Small intestine (tissue), 7 donors: ENCODE data around the gene SARNP. TPM values are rescaled to one million over a fixed set of nuclear protein-coding genes. Genes with fewer than 3 reads are reported as not detected.

Source experiments
- DNase-seq, 2 donors: peaks; one replicate each; pipeline versions ENCODE4 v3.0.0 to v3.0.0-alpha.2; 2013
- FAIRE-seq: peaks from 2 replicates; lab custom pipeline; 2012; peaks lifted over from hg19 to GRCh38; lab: Jason Lieb, UNC
- H3K27ac ChIP-seq, 3 donors: one replicate each; pipeline ENCODE4 v1.5.1; 2013; ENCODE audit warnings: low read length in 2 of 3, mild to moderate bottlenecking in 2 of 3, control low read depth in 1 of 3, inconsistent platforms in 1 of 3, low read depth in 1 of 3, moderate library complexity in 1 of 3
- H3K27me3 ChIP-seq, 3 donors: one replicate each; pipeline ENCODE4 v1.6.1; 2013; ENCODE audit warnings: low read length in 3 of 3, inconsistent platforms in 1 of 3; ENCODE audit not compliant: control insufficient read depth in 3 of 3, insufficient read depth in 3 of 3
- H3K36me3 ChIP-seq, 3 donors: one replicate each; pipeline ENCODE4 v1.6.1; 2013; ENCODE audit warnings: low read length in 3 of 3, inconsistent platforms in 1 of 3, low read depth in 1 of 3, mild to moderate bottlenecking in 1 of 3, moderate library complexity in 1 of 3; ENCODE audit not compliant: control insufficient read depth in 3 of 3, insufficient read depth in 2 of 3
- H3K4me1 ChIP-seq, 3 donors: one replicate each; pipeline ENCODE4 v1.6.1; 2013; ENCODE audit warnings: low read length in 2 of 3, inconsistent platforms in 1 of 3, low read depth in 1 of 3, mild to moderate bottlenecking in 1 of 3, moderate library complexity in 1 of 3; ENCODE audit not compliant: control insufficient read depth in 3 of 3, insufficient read depth in 2 of 3
- H3K4me3 ChIP-seq, 3 donors: one replicate each; pipeline ENCODE4 v1.5.1; 2013; ENCODE audit warnings: low read length in 3 of 3, control low read depth in 1 of 3, inconsistent platforms in 1 of 3, low read depth in 1 of 3, mild to moderate bottlenecking in 1 of 3, moderate library complexity in 1 of 3
- H3K9me3 ChIP-seq, 2 donors: one replicate each; pipeline ENCODE4 v1.6.1; 2013; ENCODE audit warnings: low read depth in 1 of 2, low read length in 1 of 2; ENCODE audit not compliant: control insufficient read depth in 2 of 2, insufficient read depth in 1 of 2
- WGBS, 3 donors: extraction: QIAGEN DNeasy Blood & Tissue Kit; methylation state at CpG; one replicate each; pipeline ENCODE4 v1.1.7; 2013; 5-methylcytosine and 5-hydroxymethylcytosine counted together
- polyA plus RNA-seq, 4 donors: library from polyadenylated mRNA; stranded (reverse) in 3 of 4; unstranded in 1 of 4; fragments of 200-250 nt in 3 of 4; fragments of 120-200 nt in 1 of 4; gene quantifications; one replicate each; pipeline versions ENCODE4 v1.2.1 to v1.2.3, GENCODE V29; 2013
- donor health status: healthy with polysubstance abuse.
- donor health status: control.
- donor health status: control.
- donor health status: Bipolar disorder and iron deficiency.
- donor health status: healthy.

The SARNP gene
- polyA plus RNA-seq, 4 donors = 62.8 to 89.8 (median 75.3) TPM

GRCh38 chr12:55720894-55721444 is 96.6 kb downstream of the SARNP start:
- Histone ChIP-seq H3K9me3 (no peaks in the 10 kb centered on the region), H3K36me3 (peaks cover 5 to 74% (median 9%) of the 10 kb centered on the region in 3 donors), H3K27ac (peak overlapping the region; percentile 84 to 91 (median 89)), H3K4me3 (peak overlapping the region in 2 of 3 donors; percentile 28 to 40), H3K27me3 (no peaks in the 10 kb centered on the region), H3K4me1 (peaks cover 6 to 78% (median 8%) of the 10 kb centered on the region in 3 donors)
- 17 to 34% (median 26%) methylated on average over 9 of the region's 9 CpGs for WGBS, 3 donors
- peak; percentile 74 to 81 for DNase-seq
- FAIRE-seq = no peak

GRCh38 chr12:55720071-55720564 is 97.4 kb downstream of the SARNP start, which contains the start of gene RDH5:
Gene RDH5 (plus strand): TSS chr12:55720393. CDS start chr12:55721185, 792 bp downstream.
- FAIRE-seq = no peak
- peak; percentile 96 to 99 for DNase-seq
- WGBS, 3 donors = 14 to 47% (median 46%) methylated on average over 6 of the region's 6 CpGs
- Histone ChIP-seq H3K27ac (peak within 1 kb of the TSS; percentile 89 to 91 (median 90)), H3K4me3 (peak within 1 kb of the TSS in 2 of 3 donors; percentile 28 to 40), H3K27me3 (no peaks in the 10 kb centered on the region), H3K36me3 (peaks cover under 1 to 65% (median 3%) of the 10 kb centered on the region in 3 donors), H3K9me3 (no peaks in the 10 kb centered on the region), H3K4me1 (peaks cover 8 to 78% (median 10%) of the 10 kb centered on the region in 3 donors)

- Histone ChIP-seq H3K27me3 (no peaks in the 10 kb centered on the region), H3K4me3 (no peak overlapping the region), H3K27ac (peak overlapping the region; percentile 89 to 91 (median 90)), H3K36me3 (peaks cover 0 to 58% (median 0%) of the 10 kb centered on the region in 3 donors), H3K4me1 (peaks cover 8 to 71% (median 11%) of the 10 kb centered on the region in 3 donors), H3K9me3 (no peaks in the 10 kb centered on the region)
- DNase-seq (no peak), FAIRE-seq (no peak)
- WGBS, 3 donors = 50 to 65% (median 61%) methylated on average over 6 to 7 of the region's 7 CpGs
Observed at GRCh38 chr12:55719371-55719770, 98.2 kb downstream of the SARNP start.

- Histone ChIP-seq H3K4me1 (peaks cover 8 to 65% (median 11%) of the 10 kb centered on the region in 3 donors), H3K36me3 (peaks cover 0 to 52% (median 0%) of the 10 kb centered on the region in 3 donors), H3K27ac (peak overlapping the region; percentile 89 to 91 (median 90)), H3K9me3 (no peaks in the 10 kb centered on the region), H3K4me3 (no peak overlapping the region), H3K27me3 (no peaks in the 10 kb centered on the region)
- 69 to 80% (median 72%) methylated on average over 4 of the region's 4 CpGs for WGBS, 3 donors
- DNase-seq = no peak
- no peak for FAIRE-seq
Observed at GRCh38 chr12:55718624-55719275, 98.8 kb downstream of the SARNP start.

GRCh38 chr12:55718015-55718414 is 99.5 kb downstream of the SARNP start:
- no peak for FAIRE-seq
- no peak overlapping the region for H3K4me3 ChIP-seq
- H3K27ac ChIP-seq = peak overlapping the region in 1 of 3 donors; percentile 93
- no peak for DNase-seq
- WGBS, 3 donors = 24 to 46% (median 38%) methylated on average over 4 of the region's 4 CpGs
- H3K36me3 ChIP-seq = peaks cover 0 to 45% (median 0%) of the 10 kb centered on the region in 3 donors
- H3K4me1 ChIP-seq = peaks cover 8 to 58% (median 11%) of the 10 kb centered on the region in 3 donors
- peaks cover 0 to under 1% (median 0%) of the 10 kb centered on the region in 3 donors for H3K27me3 ChIP-seq
- H3K9me3 ChIP-seq = no peaks in the 10 kb centered on the region

GRCh38 chr12:55717011-55718007 is 100.2 kb downstream of the SARNP start:
- Histone ChIP-seq H3K27ac (peak overlapping the region in 2 of 3 donors; percentile 87 to 93), H3K27me3 (peaks cover 0 to 8% (median 0%) of the 10 kb centered on the region in 3 donors), H3K9me3 (no peaks in the 10 kb centered on the region), H3K4me1 (peaks cover 8 to 53% (median 11%) of the 10 kb centered on the region in 3 donors), H3K4me3 (peak overlapping the region in 2 of 3 donors; percentile 65 to 75), H3K36me3 (peaks cover 0 to 39% (median 0%) of the 10 kb centered on the region in 3 donors)
- DNase-seq (peak in 1 of 2 donors; percentile 60), FAIRE-seq (no peak)
- 15 to 39% (median 37%) methylated on average over 7 to 8 of the region's 8 CpGs for WGBS, 3 donors

- H3K27ac ChIP-seq = peak overlapping the region; percentile 82 to 93 (median 87)
- 1 to 4% (median 1%) methylated on average over 13 of the region's 13 CpGs for WGBS, 3 donors
- no peak for FAIRE-seq
Observed at GRCh38 chr12:55716582-55716957, 101.0 kb downstream of the SARNP start.

More at GRCh38 chr12:55716582-55716957, 101.0 kb downstream of the SARNP start:
- Histone ChIP-seq H3K4me3 (peak overlapping the region; percentile 65 to 78 (median 75)), H3K4me1 (peaks cover 8 to 49% (median 11%) of the 10 kb centered on the region in 3 donors), H3K9me3 (no peaks in the 10 kb centered on the region), H3K27me3 (peaks cover 0 to 15% (median 0%) of the 10 kb centered on the region in 3 donors), H3K36me3 (peaks cover 0 to 32% (median 0%) of the 10 kb centered on the region in 3 donors)
- DNase-seq = no peak
